ENCODE results near the gene C4orf50.

C4orf50 gene

GRCh38 chr4:5973033-5973432 lies 45.2 kb downstream of the C4orf50 start:
- no peak for DNase-seq (ENCODE audit: extremely low read depth in 1 of 2, low read depth in 1 of 2)

DNA sequence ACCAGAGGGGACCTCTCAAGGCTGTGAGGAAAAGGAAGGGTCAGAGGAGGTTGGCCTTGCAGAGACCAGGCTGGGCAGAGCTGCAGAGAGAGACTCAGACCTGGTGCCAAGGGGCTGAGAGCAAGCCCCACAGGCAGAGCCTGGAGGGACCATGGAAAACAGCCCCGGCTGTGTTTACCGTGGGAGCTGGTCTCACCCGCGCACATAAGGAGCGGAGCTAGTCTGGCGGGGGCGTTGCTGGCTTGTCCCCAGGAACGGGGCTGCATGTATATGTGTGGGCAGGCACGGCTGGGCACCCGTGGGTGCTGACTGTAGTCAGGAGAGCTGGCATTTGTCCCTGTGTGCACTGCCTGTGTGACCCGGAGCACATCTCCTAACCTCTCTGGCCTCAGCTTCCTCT lies 45.7 kb downstream of the C4orf50 start:
- no peak for DNase-seq (ENCODE audit: extremely low read depth in 1 of 2, low read depth in 1 of 2)

- no peak for DNase-seq (ENCODE audit: extremely low read depth in 1 of 2, low read depth in 1 of 2)
These were observed 47.2 kb downstream of the C4orf50 start for GRCh38 chr4:5971078-5971450.

DNA sequence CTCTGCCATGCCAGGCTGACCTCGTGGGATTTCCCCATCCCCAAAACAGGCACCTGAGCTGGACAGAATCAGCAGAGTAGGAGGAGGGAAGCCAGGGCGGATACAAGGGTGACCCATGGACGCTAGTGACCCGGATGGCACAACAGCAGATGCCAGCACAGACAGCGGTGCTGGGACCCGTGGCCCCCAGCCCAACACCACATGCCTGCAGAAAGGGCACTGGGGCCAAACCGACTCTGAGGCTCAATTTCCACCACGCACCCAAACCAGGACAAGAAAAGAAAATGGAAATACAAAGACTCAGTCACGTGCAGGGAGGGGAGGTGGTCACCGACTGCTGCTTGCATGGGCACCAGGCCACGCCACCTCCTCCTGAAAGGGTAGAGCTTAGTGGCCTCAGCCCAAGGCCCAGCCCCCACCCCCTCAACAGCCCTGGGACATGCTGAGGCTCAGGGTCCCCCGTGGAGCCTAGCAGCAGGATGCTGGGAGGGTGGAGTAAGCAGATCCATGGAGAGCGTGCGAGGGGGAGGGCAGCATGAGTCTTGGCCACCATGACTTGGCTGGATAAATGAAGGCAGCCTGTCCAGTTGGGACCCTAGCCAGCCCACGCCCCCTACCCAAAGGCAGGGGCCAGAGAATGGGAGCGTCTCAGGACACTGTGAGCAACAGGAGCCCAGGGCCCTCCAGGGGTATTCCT lies 47.7 kb downstream of the C4orf50 start:
- DNase-seq (ENCODE audit: extremely low read depth in 1 of 2, low read depth in 1 of 2), result no peak

GRCh38 chr4:5969777-5970176 lies 48.5 kb downstream of the C4orf50 start:
- DNase-seq (ENCODE audit: extremely low read depth in 1 of 2, low read depth in 1 of 2), result no peak

DNA sequence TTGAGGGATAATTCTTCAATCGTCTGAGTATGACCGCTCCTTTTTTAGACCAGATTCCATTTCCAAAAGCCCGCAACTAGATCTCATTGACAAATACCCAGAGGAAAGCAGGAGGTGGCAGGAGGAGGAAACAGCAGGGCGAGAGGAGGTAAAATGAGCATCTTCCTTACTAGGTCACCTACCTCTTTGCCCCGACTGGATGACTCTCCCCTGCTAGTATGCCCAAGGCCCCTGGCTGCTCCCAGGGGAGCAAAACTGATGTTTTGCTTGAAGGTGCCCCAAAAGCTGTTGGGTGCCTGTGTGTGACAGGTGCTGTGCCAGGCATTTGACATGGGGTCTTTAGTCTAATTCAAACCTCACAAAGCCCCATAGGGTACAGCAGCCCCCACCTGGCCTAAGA lies 48.9 kb downstream of the C4orf50 start:
- DNase-seq (ENCODE audit: extremely low read depth in 1 of 2, low read depth in 1 of 2), result no peak

GRCh38 chr4:5968246-5968645 lies 50.0 kb downstream of the C4orf50 start:
- no peak for DNase-seq (ENCODE audit: extremely low read depth in 1 of 2, low read depth in 1 of 2)

DNA sequence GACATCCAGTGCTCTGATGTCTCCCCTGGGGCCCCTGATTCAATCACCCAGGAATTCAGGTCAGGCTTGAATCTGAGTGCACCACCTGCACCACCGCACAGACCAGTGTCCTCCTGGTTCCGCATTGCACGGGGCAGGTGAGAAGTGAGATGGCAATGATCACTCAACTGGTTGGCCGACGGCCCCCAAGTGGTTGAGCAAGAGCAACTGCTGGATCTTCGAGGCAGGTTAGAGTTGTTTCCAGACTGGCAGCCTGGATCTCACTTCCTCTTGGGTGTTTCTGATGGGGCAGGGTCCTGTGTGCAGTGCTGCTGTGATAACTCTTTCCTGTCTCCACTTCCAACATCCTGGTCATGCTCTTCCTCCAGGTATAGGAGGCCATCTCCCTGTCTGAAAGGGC lies 50.4 kb downstream of the C4orf50 start:
- no peak for DNase-seq (ENCODE audit: extremely low read depth in 1 of 2, low read depth in 1 of 2)

GRCh38 chr4:5965225-5965624 lies 53.0 kb downstream of the C4orf50 start:
- no peak for DNase-seq (ENCODE audit: extremely low read depth in 1 of 2, low read depth in 1 of 2)

DNA sequence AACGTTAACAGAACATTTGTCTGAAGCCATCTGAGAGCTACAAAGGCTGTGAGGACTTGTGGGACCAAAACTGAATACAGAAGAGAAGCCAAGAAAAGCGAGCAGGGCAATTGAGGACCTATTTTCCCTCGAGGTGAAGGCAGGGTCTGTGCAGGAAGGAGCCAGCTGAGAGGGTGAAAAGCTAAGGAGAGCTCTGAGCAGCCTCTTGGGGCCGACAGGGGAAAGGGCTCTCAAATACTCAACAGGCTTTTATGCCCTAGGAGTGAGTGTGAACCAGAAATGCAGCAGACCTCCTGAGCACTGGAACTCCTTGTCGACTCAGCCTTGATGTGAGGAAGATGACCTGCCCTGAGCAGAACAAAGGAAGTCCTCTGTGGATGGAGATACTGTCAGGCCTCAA lies 54.2 kb downstream of the C4orf50 start:
- no peak for DNase-seq (ENCODE audit: extremely low read depth in 1 of 2, low read depth in 1 of 2)

DNA sequence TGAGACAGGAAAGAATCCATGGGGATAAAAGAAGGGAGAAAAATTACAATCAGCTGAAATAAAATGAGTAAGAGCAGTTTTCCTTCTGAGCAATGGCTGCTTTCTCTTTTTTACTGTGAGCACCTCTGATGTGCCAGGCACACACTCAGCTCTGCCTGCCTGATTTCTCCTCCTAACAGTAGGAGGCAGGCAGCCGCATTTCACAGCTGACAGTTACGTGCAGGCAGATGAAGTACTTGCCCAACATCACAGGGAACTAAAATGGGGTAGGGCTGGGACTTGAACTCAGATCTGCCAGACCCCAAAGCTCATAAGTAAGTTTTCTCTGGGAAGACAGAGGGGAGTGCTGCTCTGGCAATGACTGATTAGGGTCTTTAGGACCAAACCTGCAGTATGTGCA lies 54.6 kb downstream of the C4orf50 start:
- DNase-seq (ENCODE audit: extremely low read depth in 1 of 2, low read depth in 1 of 2), result no peak

- no peak for DNase-seq (ENCODE audit: extremely low read depth in 1 of 2, low read depth in 1 of 2)
These were observed 55.8 kb downstream of the C4orf50 start for GRCh38 chr4:5962416-5962815.

GRCh38 chr4:5960252-5960880 lies 57.9 kb downstream of the C4orf50 start:
- no peak for DNase-seq (ENCODE audit: extremely low read depth in 1 of 2, low read depth in 1 of 2)

DNA sequence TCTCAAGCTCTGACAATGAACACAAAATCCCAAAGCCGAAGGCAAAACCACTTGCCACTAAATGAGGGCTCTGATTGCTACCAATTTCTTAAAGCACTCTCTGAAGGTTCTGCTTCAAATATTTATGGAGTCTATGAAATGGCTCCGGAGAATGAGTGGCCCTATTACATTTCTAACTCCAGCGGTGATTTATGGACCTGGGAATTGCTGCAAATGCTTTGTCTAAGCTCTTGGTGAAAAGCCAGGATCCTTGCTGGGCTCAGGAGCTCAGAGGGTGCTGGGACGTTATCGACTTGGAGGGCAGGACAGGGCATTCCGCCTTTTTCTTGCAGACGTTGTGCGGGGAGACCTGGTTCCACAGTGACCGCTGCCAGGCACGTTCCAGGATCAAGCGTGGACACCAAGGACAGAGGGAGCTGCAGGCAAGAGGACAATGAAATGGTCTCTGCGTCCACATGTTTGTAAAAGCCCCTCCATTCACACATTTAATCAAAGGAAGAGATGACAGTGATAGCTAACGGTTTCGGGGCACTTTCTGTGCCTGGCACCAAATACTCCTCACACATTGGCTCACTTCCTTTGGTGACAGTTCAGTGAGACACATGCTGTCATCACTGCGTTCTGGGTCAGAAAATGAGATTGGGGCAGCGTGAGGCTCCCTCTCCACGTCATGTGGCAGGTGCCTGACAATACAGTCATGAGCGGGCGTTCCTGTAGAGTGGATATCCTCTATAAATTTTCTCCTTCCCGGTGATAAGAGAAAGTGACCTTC lies 58.8 kb downstream of the C4orf50 start:
- no peak for DNase-seq (ENCODE audit: extremely low read depth in 1 of 2, low read depth in 1 of 2)

DNA sequence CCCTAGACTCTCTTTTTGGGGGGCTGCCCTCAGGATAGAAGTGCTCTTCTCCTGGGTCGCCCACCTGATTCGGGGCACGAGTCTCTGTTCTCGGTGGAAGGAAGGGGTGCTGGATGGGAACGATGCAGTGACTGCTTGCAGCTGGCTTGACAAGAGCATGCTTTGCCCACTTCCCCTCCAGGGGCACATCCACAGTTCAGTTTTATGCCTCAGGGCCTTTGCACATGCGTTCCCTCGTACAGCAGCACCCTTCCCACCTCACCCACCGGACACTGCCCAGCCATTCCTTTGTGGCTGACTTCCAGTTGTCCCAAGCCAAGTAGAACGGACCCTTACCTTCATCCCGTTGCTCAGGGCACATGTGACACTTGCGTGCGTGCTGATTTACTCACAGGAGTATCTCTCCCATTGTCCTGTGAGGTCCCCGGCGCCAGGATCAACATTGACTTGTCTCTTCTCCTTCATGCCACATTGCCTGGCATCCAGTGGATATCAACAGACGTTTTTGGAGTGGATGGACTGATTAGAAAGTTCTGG lies 60.0 kb downstream of the C4orf50 start:
- no peak for DNase-seq (ENCODE audit: extremely low read depth in 1 of 2, low read depth in 1 of 2)

GRCh38 chr4:5957076-5957475 lies 61.2 kb downstream of the C4orf50 start:
- DNase-seq (ENCODE audit: extremely low read depth in 1 of 2, low read depth in 1 of 2), result no peak

- DNase-seq (ENCODE audit: extremely low read depth in 1 of 2, low read depth in 1 of 2), result no peak
These were observed 61.8 kb downstream of the C4orf50 start for GRCh38 chr4:5956285-5957021.

- no peak for DNase-seq (ENCODE audit: extremely low read depth in 1 of 2, low read depth in 1 of 2)
These were observed 62.4 kb downstream of the C4orf50 start for GRCh38 chr4:5955856-5956255.

DNA sequence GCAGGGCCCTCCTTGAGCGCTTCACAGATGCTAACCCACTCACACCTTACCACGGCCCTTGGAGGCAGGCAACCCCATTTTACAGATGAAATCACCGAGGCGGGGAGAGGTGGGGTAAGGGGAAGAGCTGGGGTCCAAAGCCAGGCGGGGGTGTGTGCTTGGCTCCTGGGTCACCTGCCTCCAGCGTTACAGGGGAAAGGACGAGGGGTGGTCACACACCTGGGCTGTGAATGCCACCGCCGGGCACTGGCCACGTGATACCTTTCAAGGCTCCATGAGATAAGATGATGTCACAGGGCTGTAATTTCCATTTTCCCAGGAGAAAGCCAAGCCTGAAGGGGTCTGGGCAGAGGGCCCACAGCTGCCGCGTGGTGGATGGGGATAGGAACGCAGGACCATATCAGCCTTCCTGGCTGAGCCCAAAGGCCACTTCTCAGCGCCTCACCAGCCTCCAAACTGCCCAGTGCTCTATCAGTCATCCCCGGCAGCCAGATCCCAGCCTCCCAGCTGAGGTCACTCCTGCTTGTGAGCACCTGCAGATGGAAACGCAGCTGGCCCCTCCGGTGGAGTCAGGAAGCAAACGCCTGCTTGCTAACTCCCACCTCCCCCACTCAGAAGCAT lies 62.9 kb downstream of the C4orf50 start:
- DNase-seq (ENCODE audit: extremely low read depth in 1 of 2, low read depth in 1 of 2), result no peak

DNA sequence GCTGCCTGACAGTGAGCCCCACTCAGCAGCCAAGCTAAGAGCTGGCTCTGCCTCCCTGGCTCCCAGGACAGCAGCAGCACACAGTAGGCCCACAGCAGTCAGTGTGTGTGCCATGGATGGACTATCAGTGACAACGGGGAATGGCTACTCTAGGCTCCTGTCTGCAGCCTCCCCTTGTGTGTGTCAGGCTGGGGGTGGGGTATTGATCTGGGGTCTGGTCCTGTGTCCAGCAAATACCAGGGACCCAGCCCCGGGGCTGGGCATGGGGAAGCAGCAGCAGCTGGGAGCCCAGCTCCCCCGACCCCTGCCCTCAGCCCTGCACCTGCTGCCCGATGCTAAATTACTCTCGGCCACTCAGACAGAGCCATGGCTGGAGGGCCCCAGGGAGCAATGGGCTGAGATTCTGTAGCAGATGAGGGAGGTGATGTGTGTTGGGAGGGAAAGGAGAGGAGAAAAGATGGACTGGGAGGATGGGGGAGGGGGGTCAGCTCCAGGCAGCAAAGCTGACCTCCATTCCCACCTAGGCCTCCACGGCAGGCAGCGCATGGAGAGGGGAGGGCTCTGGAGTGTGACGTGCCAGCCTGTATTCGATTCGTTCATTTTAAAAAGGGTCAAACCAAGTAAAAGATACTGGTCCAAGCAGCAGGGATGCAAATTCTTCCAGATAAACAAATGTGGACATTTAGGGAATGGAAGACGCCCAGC lies 64.0 kb downstream of the C4orf50 start:
- no peak for DNase-seq (ENCODE audit: extremely low read depth in 1 of 2, low read depth in 1 of 2)
